Small intestine (tissue), 7 donors: ENCODE data around the gene G0S2. TPM values are rescaled to one million over a fixed set of nuclear protein-coding genes. Genes with fewer than 3 reads are reported as not detected.
A peak's percentile ranks its signal among the peaks of the same experiment; 100 is the strongest.

Source experiments
- DNase-seq, 2 donors: peaks; one replicate each; pipeline versions ENCODE4 v3.0.0 to v3.0.0-alpha.2; 2013
- FAIRE-seq: peaks from 2 replicates; lab custom pipeline; 2012; peaks lifted over from hg19 to GRCh38; lab: Jason Lieb, UNC
- H3K27ac ChIP-seq, 3 donors: one replicate each; pipeline ENCODE4 v1.5.1; 2013; ENCODE audit warnings: low read length in 2 of 3, mild to moderate bottlenecking in 2 of 3, control low read depth in 1 of 3, inconsistent platforms in 1 of 3, low read depth in 1 of 3, moderate library complexity in 1 of 3
- H3K27me3 ChIP-seq, 3 donors: one replicate each; pipeline ENCODE4 v1.6.1; 2013; ENCODE audit warnings: low read length in 3 of 3, inconsistent platforms in 1 of 3; ENCODE audit not compliant: control insufficient read depth in 3 of 3, insufficient read depth in 3 of 3
- H3K36me3 ChIP-seq, 3 donors: one replicate each; pipeline ENCODE4 v1.6.1; 2013; ENCODE audit warnings: low read length in 3 of 3, inconsistent platforms in 1 of 3, low read depth in 1 of 3, mild to moderate bottlenecking in 1 of 3, moderate library complexity in 1 of 3; ENCODE audit not compliant: control insufficient read depth in 3 of 3, insufficient read depth in 2 of 3
- H3K4me1 ChIP-seq, 3 donors: one replicate each; pipeline ENCODE4 v1.6.1; 2013; ENCODE audit warnings: low read length in 2 of 3, inconsistent platforms in 1 of 3, low read depth in 1 of 3, mild to moderate bottlenecking in 1 of 3, moderate library complexity in 1 of 3; ENCODE audit not compliant: control insufficient read depth in 3 of 3, insufficient read depth in 2 of 3
- H3K4me3 ChIP-seq, 3 donors: one replicate each; pipeline ENCODE4 v1.5.1; 2013; ENCODE audit warnings: low read length in 3 of 3, control low read depth in 1 of 3, inconsistent platforms in 1 of 3, low read depth in 1 of 3, mild to moderate bottlenecking in 1 of 3, moderate library complexity in 1 of 3
- H3K9me3 ChIP-seq, 2 donors: one replicate each; pipeline ENCODE4 v1.6.1; 2013; ENCODE audit warnings: low read depth in 1 of 2, low read length in 1 of 2; ENCODE audit not compliant: control insufficient read depth in 2 of 2, insufficient read depth in 1 of 2
- WGBS, 3 donors: extraction: QIAGEN DNeasy Blood & Tissue Kit; methylation state at CpG; one replicate each; pipeline ENCODE4 v1.1.7; 2013; 5-methylcytosine and 5-hydroxymethylcytosine counted together
- polyA plus RNA-seq, 4 donors: library from polyadenylated mRNA; stranded (reverse) in 3 of 4; unstranded in 1 of 4; fragments of 200-250 nt in 3 of 4; fragments of 120-200 nt in 1 of 4; gene quantifications; one replicate each; pipeline versions ENCODE4 v1.2.1 to v1.2.3, GENCODE V29; 2013
- donor health status: healthy with polysubstance abuse.
- donor health status: control.
- donor health status: control.
- donor health status: Bipolar disorder and iron deficiency.
- donor health status: healthy.

Gene G0S2
- polyA plus RNA-seq, 4 donors = 6.9 to 310 (median 75.8) TPM

DNA sequence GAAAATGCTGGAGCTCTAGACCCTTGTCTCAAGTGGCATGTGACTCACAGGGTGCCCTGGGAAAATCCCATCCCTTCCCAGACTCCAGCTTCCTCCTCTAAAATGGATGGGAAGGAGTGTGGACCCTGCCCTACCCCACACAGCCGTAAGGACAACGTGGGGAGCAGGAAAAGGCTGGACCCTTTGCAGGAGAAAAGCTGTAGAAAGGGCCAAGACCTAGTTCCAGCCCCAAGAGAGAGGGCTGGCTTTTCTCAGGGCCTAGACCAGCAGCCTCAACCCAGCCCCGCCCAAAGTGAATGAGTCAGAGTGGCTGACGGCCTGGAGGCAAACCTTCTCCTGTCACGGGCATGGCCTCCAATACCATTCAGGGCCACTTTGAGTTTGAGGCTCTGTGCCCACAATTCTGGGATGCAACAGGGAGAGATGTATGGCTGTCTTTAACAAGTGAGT lies 24.0 kb upstream of the G0S2 start:
- H3K27ac ChIP-seq = peak overlapping the region; percentile 85 to 99 (median 95)
- no peaks in the 10 kb centered on the region for H3K9me3 ChIP-seq
- WGBS, 3 donors = 3 to 19% (median 17%) methylated on average over 5 of the region's 5 CpGs
- H3K4me3 ChIP-seq = peak overlapping the region in 2 of 3 donors; percentile 58 to 62
- peaks cover 0 to 34% (median 4%) of the 10 kb centered on the region in 3 donors for H3K36me3 ChIP-seq
- DNase-seq (peak; percentile 89 to 93), FAIRE-seq (no peak)
- H3K27me3 ChIP-seq = no peaks in the 10 kb centered on the region
- peaks cover 21 to 71% (median 22%) of the 10 kb centered on the region in 3 donors for H3K4me1 ChIP-seq

DNA sequence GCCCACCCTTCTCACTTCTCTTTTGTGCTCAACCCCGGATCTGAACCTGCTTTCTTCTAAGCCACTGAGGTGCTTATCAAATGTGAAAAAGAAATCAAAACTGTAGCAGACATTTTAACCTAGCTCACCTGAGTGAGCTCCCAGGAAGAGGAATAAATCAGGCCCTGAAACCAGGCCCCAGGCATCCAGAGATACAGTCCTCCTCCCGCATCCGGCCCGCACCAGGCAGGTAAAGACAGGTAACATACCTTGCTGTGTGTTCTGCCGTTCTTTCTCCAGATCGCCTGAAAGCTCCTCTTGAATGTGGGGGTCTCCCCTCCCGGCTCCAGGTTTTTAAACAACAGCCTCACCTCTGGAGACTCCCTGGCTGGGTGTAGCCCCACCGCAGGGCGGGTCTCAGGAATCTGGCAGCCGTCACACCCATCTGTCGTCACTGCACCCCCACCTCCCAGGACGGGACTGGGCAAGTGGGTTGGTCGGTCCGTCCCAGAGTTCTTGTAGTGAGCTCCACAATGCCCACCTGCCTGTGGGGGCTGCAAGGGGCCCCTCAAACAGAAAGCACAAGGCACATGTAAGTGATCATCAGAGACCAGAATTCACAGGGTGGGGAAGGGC lies 23.0 kb upstream of the G0S2 start, which contains the start of gene LAMB3:
Gene LAMB3 (minus strand): TSS at position 305 of the 615 bp plus-strand sequence. CDS start 1,481 bp downstream, outside the sequence.
- DNase-seq (peak; percentile 90 to 94), FAIRE-seq (no peak)
- H3K4me3 ChIP-seq = peak within 1 kb of the TSS in 2 of 3 donors; percentile 58 to 62
- H3K27ac ChIP-seq = peak within 1 kb of the TSS; percentile 95 to 99 (median 97)
- peaks cover 22 to 72% (median 23%) of the 10 kb centered on the region in 3 donors for H3K4me1 ChIP-seq
- H3K9me3 ChIP-seq = no peaks in the 10 kb centered on the region
- H3K36me3 ChIP-seq = peaks cover 0 to 24% (median 2%) of the 10 kb centered on the region in 3 donors
- WGBS, 3 donors = 16 to 58% (median 30%) methylated on average over 14 of the region's 14 CpGs
- H3K27me3 ChIP-seq = no peaks in the 10 kb centered on the region

GRCh38 chr1:209652873-209653401 lies 22.3 kb upstream of the G0S2 start:
- FAIRE-seq (peak; percentile 57), DNase-seq (peak; percentile 94 to 99)
- Histone ChIP-seq H3K9me3 (no peaks in the 10 kb centered on the region), H3K27me3 (no peaks in the 10 kb centered on the region), H3K36me3 (peaks cover 0 to 20% (median 2%) of the 10 kb centered on the region in 3 donors), H3K4me3 (peak overlapping the region in 2 of 3 donors; percentile 58 to 62), H3K4me1 (peaks cover 22 to 79% (median 25%) of the 10 kb centered on the region in 3 donors), H3K27ac (peak overlapping the region; percentile 95 to 99 (median 97))
- WGBS, 3 donors = 12 to 43% (median 36%) methylated on average over 3 of the region's 3 CpGs

DNA sequence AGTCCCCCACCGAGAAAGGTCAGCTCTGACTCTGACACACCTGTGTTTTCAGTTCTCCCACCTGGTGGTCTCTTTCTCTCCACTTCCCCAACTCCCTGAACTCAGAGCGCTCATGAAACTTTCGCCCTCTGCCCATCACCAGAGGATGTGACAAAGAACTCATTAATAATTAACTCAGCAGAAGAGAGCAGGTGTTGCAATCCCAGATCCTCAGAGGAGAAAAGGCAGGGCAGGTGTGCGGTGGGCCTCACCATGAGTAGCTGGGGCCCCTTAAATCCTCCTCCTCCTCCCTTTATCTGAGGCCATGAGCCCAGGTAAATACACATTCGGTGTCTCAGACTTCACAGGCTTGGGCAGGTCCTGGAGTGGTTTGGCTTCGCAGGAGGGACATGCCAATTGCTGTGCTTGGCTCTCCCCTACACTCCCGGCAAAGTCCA lies 21.3 kb upstream of the G0S2 start:
- no peaks in the 10 kb centered on the region for H3K9me3 ChIP-seq
- DNase-seq = peak; percentile 90 to 92
- H3K36me3 ChIP-seq = peaks cover 0 to 13% (median 0%) of the 10 kb centered on the region in 3 donors
- FAIRE-seq = no peak
- H3K4me1 ChIP-seq = peaks cover 17 to 82% (median 27%) of the 10 kb centered on the region in 3 donors
- H3K27me3 ChIP-seq = no peaks in the 10 kb centered on the region
- 19 to 63% (median 32%) methylated on average over 7 of the region's 7 CpGs for WGBS, 3 donors
- peak overlapping the region; percentile 92 to 99 (median 95) for H3K27ac ChIP-seq
- peak overlapping the region in 1 of 3 donors; percentile 7 for H3K4me3 ChIP-seq

- WGBS, 3 donors = 46 to 72% (median 60%) methylated on average over 9 of the region's 9 CpGs
- Histone ChIP-seq H3K9me3 (no peaks in the 10 kb centered on the region), H3K4me1 (peaks cover 14 to 75% (median 19%) of the 10 kb centered on the region in 3 donors), H3K27ac (peak overlapping the region; percentile 32 to 99 (median 54)), H3K4me3 (no peak overlapping the region), H3K27me3 (no peaks in the 10 kb centered on the region), H3K36me3 (peaks cover 0 to under 1% (median 0%) of the 10 kb centered on the region in 3 donors)
- FAIRE-seq (no peak), DNase-seq (peak; percentile 71 to 80)
Measured at GRCh38 chr1:209655411-209656231, 19.6 kb upstream of the G0S2 start.

DNA sequence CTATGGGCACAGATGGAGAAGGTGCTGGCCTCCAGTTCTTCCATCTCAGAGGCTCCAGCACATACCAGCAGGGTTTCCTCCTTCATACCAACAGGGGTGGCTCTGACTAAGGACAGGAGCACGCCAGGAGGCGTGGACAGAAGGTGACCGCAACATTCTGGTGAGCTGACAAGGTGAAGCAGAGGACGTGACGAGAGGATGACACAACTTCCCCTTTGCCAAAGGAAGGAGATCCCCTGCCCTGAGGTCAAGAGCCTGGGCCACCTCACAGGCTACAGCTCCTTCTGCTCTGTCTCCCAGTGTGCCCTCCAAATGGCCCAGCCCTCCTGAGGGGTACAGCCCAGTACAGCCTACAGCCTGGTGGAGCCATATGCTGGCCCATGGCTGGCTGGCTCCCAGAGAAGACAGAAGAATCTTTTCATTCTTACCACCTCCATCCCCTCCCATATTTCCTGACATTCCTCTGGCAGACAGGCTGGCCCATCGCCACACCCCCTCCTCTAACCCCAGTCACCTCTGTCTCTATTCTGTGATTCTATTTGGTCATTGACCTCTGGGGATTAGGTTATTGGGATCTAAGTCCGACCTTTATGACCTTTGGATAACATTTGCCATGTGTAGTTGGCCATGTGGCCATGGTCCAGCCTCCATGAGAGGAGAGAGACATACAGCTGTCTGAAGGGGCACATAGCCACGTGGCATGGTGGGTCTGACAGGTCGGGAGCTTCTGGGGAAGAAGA lies 17.9 kb upstream of the G0S2 start:
- DNase-seq (peak in 1 of 2 donors; percentile 48), FAIRE-seq (no peak)
- no peaks in the 10 kb centered on the region for H3K36me3 ChIP-seq
- no peaks in the 10 kb centered on the region for H3K27me3 ChIP-seq
- peaks cover 13 to 68% (median 15%) of the 10 kb centered on the region in 3 donors for H3K4me1 ChIP-seq
- no peak overlapping the region for H3K4me3 ChIP-seq
- peak overlapping the region in 2 of 3 donors; percentile 12 to 70 for H3K27ac ChIP-seq
- no peaks in the 10 kb centered on the region for H3K9me3 ChIP-seq
- whole genome bisulfite sequencing, 3 donors = 60 to 73% (median 72%) methylated on average over 9 of the region's 9 CpGs

DNA sequence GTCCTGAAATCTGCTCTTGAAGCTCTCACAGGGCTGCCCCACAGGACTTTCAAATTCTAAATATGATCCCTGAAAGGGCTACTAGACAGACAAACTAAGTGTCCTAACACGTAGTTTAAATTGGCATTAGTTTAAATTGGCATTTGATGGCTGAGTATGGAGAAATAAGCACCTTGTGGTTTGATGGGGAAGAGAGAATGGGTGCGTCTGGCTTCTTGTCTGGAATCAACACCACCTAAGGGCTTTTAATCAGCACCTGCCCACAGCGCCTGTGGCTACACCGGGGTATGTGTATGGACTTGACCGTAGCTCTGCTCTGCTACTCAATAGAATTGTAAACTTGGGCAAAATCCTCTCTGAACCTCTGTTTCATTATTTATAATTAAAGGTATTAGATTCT lies 17.3 kb upstream of the G0S2 start:
- H3K36me3 ChIP-seq = no peaks in the 10 kb centered on the region
- whole genome bisulfite sequencing, 3 donors = 53 to 75% (median 74%) methylated on average over 5 of the region's 5 CpGs
- H3K4me3 ChIP-seq = no peak overlapping the region
- FAIRE-seq = no peak
- no peaks in the 10 kb centered on the region for H3K27me3 ChIP-seq
- peaks cover 15 to 74% (median 18%) of the 10 kb centered on the region in 3 donors for H3K4me1 ChIP-seq
- H3K27ac ChIP-seq = peak overlapping the region in 1 of 3 donors; percentile 70
- DNase-seq = no peak
- no peaks in the 10 kb centered on the region for H3K9me3 ChIP-seq
